Dedifferentiated amniotic fluid mesenchymal stem cell (primary cell): ENCODE results near the gene CCDC138.
"Not testable (repeated sequence)": the region's sequence is repeated elsewhere in the genome, so short reads cannot be mapped to it uniquely, and the experiment has no call there.

ENCODE experiments used
- DNase-seq: peaks from one replicate; pipeline ENCODE4 v3.0.0-alpha.2; 2016; ENCODE audit errors: extremely low spot score

The CCDC138 gene

GRCh38 chr2:108786354-108787215, at the start of gene CCDC138:
Gene CCDC138, plus strand, starts transcription at chr2:108786771. Its CDS starts 52 bp downstream, at chr2:108786823.
- DNase-seq = peak; percentile 78

- not testable (repeated sequence) for DNase-seq
These were observed 28.6 kb upstream of the CCDC138 start for GRCh38 chr2:108757973-108758372.

GRCh38 chr2:108762618-108763017, 24.0 kb upstream of the CCDC138 start:
- DNase-seq = not testable (repeated sequence)

- DNase-seq = not testable (repeated sequence)
These were observed 19.9 kb upstream of the CCDC138 start for GRCh38 chr2:108766671-108767070.

- not testable (repeated sequence) for DNase-seq
These were observed 18.7 kb upstream of the CCDC138 start for GRCh38 chr2:108767859-108768258.

- DNase-seq = no peak
These were observed 10.1 kb upstream of the CCDC138 start for GRCh38 chr2:108776475-108776874.

- DNase-seq = no peak
These were observed 7.7 kb upstream of the CCDC138 start for GRCh38 chr2:108778857-108779256.

- no peak for DNase-seq
These were observed 590 bp upstream of the CCDC138 start for GRCh38 chr2:108786008-108786353.

- no peak for DNase-seq
These were observed 608 bp downstream of the CCDC138 start for GRCh38 chr2:108787216-108787541.

- DNase-seq = no peak
These were observed 16.6 kb downstream of the CCDC138 start for GRCh38 chr2:108803045-108803736.

- DNase-seq = no peak
These were observed 18.5 kb downstream of the CCDC138 start for GRCh38 chr2:108805032-108805431.

GRCh38 chr2:108805782-108806181, 19.2 kb downstream of the CCDC138 start:
- DNase-seq = no peak

GRCh38 chr2:108806371-108807113, 20.0 kb downstream of the CCDC138 start:
- DNase-seq = no peak

- DNase-seq = no peak
These were observed 23.4 kb downstream of the CCDC138 start for GRCh38 chr2:108809936-108810335.

- no peak for DNase-seq
These were observed 24.7 kb downstream of the CCDC138 start for GRCh38 chr2:108810993-108811957.

- DNase-seq = no peak
These were observed 27.2 kb downstream of the CCDC138 start for GRCh38 chr2:108813732-108814131.

- no peak for DNase-seq
These were observed 33.9 kb downstream of the CCDC138 start for GRCh38 chr2:108820482-108820881.

GRCh38 chr2:108823286-108823685, 36.7 kb downstream of the CCDC138 start:
- DNase-seq = no peak

GRCh38 chr2:108824316-108825070, 37.9 kb downstream of the CCDC138 start:
- DNase-seq = no peak

GRCh38 chr2:108825254-108825653, 38.7 kb downstream of the CCDC138 start:
- DNase-seq = no peak

GRCh38 chr2:108825736-108826135, 39.2 kb downstream of the CCDC138 start:
- no peak for DNase-seq
